Esophagus muscularis mucosa (tissue), 4 donors: ENCODE measurements around the gene LRRC10.

Experiments used
- CTCF ChIP-seq, 3 experiments: fragments of 200-600 bp in 2 of 3; fragments of 450-650 bp in 1 of 3; sonication (generic) in 2 of 3; IDR thresholded peaks; one replicate each; pipeline ENCODE4 v1.5.1; 2017 to 2019; ENCODE audit warnings: antibody characterized with exemption in 3 of 3, mild to moderate bottlenecking in 2 of 3, moderate library complexity in 1 of 3
- EP300 ChIP-seq: sonication (generic); formaldehyde crosslinking; IDR thresholded peaks from one replicate; pipeline ENCODE4 v1.6.1; 2017; ENCODE audit warnings: antibody characterized with exemption
- POLR2A ChIP-seq: fragments of 450-650 bp; IDR thresholded peaks from one replicate; pipeline ENCODE4 v1.6.1; 2017; ENCODE audit warnings: antibody characterized with exemption, moderate library complexity, mild to moderate bottlenecking, low read depth

GRCh38 chr12:69641546-69641945, 30.8 kb upstream of the LRRC10 start:
- TF ChIP-seq CTCF (IDR thresholded peaks at IDR 0.05) = no peak
- TF ChIP-seq POLR2A = no peak
- TF ChIP-seq EP300 = no peak
